NOMO-1 (cell line): ENCODE results near the gene HACD2.
A peak's percentile ranks its signal among the peaks of the same experiment; 100 is the strongest.
"Not testable (repeated sequence)": the region's sequence is repeated elsewhere in the genome, so short reads cannot be mapped to it uniquely, and the experiment has no call there.

Experiments
- DNase-seq, 2 experiments: peaks; one replicate each; lab custom pipeline; 2025; ENCODE audit not compliant: unreplicated experiment in 2 of 2; lab: John Stamatoyannopoulos, UW

The HACD2 gene

DNA sequence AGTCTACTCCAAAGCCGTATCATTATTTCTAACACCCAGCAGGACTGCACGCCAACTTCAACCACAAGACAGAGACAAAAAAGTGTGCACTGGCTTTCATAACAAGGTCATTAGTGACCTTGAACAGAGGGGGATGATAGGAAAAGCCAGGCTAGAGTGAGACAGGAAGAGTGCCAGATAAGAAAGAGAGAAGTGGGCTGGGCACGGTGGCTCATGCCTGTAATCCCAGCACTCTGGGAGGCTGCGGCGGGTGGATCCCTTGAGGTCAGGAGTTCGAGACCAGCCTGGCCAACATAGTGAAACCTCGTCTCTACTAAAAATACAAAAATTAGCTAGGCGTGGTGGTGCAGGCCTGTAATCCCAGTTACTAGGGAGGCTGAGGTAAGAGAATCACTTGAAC, 97.8 kb downstream of the HACD2 start:
- DNase-seq, result not testable (repeated sequence)

DNA sequence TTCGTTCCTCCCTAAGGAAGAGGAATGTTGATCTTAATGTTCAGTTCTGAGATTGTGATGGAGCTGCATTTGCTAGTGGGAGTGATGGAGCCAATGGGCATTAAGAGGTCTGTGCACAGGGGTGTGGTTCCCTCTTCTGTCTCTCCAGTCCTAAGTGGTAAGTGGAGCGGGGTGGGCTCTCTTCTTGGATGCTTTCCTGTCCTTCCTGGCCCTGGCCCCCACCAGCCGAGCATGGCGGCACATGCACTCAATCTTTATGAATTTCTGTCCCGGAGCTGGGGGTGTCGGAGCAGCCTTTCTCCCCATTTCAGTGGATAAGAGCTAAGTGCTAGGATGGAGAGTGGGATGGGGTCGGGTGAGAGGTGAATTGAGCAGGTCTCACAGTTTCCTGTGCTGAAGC, 98.4 kb downstream of the HACD2 start:
- no peak for DNase-seq

DNA sequence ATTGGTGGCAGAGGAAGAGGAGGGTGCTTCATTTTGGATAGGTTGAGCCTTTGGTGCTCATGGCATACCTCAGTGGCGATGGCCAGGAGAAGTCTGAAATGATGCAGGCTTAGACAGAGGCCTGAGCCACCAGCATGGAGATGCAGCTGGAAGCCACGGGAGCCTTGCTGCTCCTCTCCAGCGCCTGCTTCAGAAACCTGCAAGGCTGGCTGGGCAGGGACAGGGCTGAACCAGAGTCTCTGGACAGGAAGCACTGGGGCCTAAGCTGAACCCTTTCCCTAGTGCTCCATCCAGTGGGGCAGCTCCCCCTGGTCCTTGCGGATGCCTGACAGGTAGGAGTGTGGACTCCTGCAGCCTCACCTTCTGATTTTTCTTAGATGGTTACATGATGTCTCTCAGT, 99.3 kb downstream of the HACD2 start:
- DNase-seq, result no peak

DNA sequence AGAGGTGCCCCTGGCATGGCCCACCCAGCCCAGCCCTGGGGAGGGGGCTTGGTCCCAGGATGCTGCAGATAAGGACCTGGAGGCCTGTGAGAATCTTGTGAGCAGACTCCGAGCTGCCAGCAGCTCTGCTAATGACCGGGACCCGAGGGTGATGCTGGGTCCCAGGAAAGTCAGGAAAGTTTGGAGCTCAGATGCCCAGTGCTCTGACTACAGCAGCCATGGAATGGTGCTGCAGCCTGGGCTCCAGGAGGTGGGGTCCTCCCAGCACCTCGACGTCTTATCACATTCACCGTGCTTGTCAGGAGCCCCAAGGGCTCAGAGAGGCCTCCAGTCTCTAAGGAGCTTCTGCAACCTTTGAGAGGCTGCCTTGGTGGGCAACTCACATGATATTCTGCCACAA, 101.7 kb downstream of the HACD2 start:
- no peak for DNase-seq

DNA sequence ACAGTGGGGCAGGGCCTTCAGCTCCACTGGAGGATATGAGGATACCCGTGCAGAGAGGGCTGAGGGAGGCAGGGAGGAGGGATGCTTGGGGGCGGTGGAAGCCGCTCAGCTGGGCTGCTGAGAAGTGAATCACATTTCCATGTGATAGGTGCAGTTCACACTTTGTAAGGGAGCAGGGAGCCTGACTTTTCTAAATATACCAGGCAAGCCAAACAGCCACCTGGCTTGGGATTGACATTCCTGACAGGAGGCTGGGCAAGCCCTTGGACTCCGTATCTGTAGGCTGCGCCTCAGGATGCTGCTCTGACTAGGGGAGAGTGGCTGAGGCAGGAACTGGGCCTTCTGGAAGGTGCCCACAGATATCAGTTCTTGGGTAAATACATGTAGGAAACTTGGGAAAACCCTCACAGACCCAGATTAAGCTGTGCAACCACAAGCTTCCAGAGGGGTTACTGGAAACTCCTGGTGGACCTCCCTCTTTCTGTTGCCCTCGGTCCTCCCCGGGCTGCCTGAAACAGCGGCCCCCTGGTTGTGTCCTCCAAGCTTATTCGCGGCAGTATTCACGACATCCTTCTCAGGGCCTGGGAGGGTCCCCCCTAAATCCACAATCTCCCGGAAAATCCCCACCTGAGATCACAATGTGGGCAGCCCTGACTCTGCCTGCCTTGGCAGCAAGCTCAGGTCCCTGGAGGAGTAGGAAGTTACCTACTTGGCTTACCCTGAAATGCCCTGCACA, 103.0 kb downstream of the HACD2 start:
- no peak for DNase-seq

DNA sequence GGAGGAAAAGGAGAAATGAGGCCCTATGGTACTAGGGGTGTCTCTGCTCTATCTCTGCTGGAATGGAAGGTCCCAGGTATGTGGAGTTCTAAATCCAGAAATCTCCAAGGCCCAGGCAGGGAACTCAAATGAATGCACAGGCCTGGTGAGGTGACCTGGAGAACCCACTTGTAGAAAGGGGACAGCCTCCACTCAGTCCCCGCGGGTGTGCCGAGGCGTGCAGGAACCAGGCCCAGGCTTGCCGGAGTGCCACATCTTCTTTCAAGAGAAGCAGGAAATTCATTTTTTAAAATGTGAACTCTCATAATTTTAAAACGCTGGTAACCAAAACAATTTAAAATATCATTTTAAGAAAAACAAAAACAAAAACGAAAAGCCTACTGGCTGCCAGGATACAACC, 103.8 kb downstream of the HACD2 start:
- DNase-seq, result no peak

DNA sequence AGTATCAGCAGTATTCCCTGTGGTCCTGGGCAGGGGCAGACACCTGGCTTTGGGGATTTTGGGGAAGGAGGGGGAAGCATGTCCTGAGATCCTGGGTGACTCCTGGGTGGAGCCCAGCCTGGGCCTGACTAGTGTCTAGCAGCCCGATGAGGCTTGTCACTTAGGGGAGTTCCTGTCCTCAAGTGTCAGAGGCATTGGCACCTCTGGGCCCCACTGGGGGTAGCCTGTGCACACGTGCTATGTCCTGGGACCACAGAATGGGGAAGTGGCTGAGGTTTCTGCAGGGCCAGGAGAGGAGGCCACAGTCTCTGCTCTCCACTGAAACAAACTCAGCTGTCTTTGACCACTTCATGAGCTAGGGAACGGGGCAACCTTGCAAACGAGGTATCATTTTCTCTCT, 104.4 kb downstream of the HACD2 start:
- DNase-seq, result no peak

DNA sequence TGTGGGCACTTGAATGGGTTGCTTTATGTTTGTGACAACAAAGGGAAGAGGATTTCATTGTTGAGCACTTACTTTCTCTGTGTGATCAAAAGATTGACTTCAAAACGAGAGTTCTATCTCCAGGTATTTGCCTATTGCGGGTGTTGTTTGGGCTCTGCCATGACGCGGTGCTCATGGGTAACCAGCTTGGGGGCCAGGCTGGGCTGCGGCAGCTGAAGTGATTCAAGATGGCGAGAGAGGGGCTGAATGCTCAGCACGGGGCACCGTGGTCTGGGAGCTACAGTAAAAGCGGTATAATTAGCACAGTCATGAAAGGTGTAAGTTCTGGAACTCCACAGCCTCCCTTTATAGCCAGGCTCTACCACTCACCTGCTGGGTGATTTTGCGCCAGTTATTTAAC, 105.0 kb downstream of the HACD2 start:
- DNase-seq, result no peak

DNA sequence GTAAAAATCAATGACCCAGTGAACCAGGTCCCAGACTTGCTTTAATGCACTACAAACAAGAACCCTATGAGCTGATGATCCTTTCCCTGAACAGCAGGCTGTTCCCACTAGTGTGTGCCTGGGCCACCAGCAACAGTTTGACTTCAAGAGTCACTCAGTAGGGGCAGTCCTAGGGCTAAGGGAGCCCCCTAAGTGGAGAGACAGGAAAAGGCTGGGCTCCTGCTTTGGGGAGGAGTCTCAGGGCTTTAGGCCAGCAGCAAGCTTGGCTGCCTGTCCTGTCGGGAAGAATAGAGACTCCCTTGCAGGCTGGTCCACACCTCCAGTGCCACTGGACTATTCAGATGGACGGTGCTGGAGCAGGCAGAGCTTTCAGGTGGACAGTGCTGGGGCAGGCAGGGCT, 106.5 kb downstream of the HACD2 start:
- no peak for DNase-seq

DNA sequence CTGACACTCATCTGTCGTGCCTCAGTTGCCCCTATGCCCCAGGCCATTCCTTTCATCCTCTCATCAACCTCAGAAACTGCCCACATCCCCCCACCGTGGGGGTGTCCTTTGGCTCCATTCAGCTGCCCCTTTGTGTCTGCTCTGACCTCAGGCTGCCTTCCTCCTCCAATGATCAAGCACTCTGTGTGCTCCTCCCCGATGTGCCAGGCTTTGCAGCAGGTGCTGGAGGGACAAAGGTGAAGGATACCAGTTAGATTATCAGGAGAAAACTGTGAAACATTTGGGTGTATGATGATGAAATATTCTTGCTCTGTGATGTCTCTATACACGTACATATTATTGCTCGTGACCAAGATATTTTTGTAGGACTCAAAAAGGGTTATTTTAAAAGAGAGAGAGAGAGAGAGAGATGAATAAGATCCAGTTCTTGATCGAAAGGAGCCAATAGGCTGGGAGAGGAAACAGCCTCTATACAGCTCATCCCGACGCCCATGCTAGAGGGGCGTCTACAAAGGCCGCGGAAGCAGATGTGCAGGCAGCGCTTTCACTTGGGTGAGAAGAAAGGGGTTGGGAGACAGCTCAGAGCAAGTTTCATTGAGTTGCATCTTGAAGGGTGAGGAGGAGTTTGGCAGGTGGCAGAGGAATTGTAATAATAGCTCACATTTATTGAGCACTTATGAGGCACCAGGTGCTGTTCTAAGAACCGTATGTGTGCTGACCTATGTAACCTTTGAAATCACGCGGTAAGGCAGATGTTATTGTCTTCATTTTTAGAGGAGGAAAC, 107.7 kb downstream of the HACD2 start:
- DNase-seq, result no peak

DNA sequence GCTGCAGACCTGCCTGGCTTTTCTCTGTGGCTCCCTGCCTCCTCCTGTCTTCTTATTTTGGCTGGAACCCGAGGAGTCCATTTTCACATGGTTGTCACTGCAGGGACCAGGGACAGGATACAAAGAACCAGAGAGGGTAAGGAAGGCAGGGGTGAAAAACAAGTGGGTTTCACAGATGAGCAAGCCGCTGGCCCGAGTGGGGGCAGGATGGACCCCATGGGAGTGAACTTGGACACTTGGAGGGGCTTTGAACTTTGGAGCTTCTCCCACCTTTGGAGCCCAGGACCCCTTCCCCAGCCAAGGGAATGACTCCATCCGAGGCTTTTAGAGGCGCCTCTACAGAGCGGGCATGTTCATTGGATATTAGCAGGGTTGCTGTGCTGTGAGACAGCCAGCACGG, 109.1 kb downstream of the HACD2 start:
- no peak for DNase-seq

DNA sequence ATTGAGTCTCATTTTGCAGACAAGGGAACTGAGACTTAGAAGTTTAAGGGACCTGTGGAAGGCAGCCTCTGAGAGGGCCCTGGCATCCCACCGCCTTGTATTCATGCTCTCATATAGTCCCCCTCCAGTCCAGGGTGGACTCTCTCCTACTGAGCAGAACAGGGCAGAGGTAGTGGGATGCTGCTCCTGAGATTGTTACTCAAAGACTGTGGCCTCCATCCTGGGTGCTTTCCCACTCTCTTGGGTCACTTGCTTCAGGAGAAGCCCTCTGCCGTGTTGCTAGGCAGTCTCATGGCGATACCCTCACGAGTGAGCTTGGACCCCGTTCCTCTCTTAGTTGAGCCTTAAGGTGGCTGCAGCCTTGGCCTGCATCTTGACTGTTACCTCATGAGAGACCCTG, 113.7 kb downstream of the HACD2 start:
- DNase-seq, result no peak

DNA sequence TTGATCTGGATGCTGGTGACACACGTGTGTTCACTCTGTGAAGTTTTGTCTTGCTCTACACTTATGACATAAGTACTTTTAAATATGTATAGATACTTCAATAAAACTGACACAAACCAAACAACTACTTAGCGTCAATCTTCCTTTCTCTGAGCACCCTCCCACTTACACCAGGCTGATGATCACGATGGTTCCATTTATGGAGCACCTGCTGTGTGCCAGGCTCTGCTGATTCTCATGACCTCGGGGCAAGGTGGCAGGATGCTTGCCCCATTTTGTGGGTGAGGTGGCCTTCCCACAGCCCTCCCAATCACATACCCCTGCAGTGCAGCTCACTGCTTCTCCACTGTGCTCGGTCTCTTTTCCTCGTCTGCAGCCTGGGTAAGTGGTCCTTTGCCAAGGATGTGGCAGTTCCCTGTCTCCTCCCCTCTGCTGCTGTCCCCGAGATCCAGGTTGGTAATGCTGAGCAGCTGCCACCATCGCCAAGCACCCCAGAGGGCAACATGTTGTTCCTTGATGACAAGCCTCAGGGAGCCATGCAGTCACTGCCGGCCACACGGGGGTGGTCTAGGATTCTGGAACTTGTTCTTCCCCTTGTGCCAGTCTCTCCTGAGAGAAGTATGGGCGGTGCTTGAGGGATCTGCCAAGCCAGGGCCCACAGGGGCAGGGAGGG, 115.4 kb downstream of the HACD2 start:
- DNase-seq, result no peak

DNA sequence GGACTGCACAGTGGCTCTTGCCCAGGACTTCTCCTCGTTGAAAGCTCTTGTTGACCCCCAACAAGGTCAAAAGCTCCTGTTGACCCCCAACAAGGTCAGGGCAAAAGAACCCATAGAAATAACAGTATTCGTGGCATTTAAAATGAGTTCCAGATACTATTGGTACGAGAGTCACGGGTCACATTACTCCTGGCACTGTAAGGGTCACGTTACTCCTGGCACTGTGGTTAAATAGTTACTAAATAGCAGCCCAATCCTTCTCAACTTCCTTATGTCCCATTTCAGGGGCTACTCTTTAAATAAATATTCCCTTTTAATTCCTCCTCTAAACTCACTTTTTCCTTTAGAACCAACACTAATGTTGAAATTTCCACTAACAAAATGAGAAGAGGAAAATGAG, 117.8 kb downstream of the HACD2 start:
- DNase-seq, result no peak

DNA sequence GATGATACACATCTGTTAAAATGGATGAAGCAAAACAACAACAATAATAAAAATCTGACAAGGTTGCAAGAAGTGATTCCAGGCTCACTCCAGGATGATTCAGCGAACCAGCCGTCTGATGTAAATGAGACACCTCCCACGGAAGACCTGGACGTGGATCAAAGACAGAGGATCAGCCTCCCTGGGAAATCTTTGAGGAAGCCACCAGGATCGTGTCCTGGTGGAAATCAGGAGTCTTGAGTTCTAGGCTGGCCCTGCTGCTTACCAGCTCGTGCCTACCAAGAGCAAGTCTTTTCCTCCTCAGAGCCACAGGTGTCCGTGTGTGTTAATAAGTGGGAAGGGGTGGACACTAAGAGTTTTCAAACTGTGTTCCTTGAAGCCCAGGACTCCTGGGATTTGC, 120.6 kb downstream of the HACD2 start:
- no peak for DNase-seq

DNA sequence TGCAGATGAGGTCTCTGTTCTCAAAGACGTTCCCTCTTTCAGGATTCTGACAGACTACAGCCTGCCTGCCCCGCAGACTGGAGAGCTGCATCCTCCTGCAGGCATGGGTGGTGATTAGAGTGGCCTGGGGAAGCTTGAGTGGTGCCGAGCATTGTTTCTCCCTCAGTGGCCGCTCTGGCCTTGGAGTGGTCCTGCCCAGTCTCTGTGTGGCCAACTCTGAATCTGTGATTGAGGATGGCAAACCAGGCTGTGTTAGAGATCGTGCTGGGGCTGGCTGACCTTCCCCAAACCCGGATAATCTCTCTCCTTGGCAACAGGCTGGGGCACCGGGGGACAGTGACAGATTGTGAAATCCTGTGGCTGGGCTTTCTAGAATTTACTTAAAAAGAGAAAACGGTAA, 125.0 kb downstream of the HACD2 start:
- peak in 1 of 2 experiments; percentile 42 for DNase-seq

DNA sequence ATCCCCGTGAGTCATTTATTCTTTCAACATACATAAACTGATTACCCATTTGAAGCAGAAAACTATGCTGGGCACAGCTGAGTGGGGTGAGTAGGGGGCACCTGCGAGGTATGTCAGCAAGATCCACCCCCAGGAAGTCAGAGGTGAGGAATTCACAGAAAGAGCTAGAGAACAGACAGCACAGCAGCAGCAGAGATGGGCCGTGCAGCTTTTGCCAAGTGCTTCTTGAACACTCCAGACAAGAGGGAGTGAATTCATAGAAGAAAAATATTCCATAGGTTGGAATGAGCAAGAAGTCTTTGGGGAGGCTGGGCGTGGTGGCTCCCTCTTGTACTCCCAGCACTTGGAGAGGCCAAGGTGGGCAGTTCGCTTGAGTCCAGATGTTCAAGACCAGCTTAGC, 126.6 kb downstream of the HACD2 start:
- DNase-seq, result no peak

DNA sequence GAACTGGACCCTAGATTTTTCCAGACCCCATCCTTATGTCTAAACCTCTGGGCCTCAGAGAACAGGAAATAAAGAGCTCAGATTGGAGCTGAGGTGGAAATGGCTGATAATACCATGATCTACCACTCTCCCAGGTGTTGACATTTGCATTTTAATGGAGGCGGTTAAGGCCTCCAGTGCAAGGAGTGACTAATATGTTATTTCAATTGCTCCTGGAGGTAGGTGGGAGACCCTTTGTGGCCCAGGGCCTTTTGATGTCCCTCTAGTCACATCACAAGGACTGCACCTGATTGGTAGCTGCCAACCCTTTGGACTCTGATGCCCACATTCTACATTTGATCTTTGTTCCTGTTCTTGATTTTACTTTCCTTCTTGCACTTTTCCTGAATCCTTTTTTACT, 127.0 kb downstream of the HACD2 start:
- no peak for DNase-seq

DNA sequence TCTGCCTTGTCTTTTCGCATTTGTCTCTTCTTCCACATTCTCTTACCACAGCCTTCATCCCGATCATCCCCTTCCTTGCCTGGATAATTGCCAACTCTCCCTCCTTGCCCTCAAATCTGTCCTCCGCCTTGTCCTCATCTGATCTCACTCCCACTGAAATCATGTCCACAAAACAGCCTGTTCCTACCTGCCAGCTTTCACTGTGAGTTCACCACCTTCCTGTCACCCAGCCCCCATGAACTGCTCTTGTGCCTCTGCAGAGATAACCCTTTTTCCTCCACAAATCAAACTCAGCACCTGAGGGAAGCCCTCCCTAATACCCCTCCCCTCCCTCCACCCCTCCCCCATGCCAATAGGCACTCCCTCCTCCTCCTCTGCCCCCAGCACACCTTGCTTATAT, 131.2 kb downstream of the HACD2 start:
- DNase-seq, result no peak

DNA sequence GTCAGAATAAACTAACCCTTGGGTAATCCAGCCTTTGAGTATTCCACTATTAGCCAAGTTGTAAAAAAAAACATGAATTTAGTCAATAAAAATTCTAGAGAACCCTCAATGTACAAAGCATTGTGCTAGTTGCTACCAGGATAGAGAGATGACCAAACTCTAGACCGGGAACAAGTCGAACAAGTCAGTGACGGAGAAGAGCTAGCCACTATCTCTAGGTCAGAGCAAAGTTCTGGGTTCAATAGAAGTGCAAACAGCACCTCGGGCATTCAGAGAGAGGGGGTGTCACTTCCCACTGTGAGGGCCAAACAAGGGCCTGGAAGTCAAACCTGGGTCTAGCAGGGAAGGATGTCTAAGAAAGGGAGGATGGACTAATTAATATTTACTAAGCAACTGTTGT, 133.7 kb downstream of the HACD2 start:
- DNase-seq, result no peak

DNA sequence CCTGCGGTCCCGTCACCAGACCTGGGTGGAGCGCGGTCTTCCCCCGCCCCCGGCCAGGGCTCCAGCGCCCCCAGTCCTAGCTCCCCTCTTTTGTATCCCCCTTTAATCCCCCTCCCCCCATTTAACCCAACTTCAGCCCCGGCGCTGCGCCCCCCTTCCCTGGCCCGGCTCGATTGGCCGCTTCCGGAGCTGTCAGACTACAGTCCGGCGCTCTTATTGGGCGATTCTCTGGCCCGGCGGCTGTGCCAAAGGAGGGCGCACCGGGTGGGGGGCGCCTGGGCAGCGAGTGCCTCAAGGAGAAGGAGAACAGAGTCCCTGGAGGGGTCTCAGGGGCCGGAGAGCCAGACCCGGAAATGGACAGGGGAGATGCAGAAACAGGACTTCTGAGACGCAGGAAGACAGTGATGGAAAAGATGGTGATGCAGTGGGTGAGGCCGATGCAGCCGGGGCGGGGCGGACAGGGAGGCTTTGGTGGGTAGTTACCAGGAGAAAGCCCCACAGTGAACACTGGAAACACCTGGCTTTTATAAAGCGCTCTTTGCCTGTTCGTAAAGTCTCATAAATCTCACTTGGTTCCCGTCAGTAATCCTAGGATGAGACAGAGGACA, 134.8 kb downstream of the HACD2 start:
- DNase-seq, result no peak
